ENCODE data around the gene TRIP13. TPM values are rescaled to one million over a fixed set of nuclear protein-coding genes. Genes with fewer than 3 reads are reported as not detected.

TRIP13 gene
- total RNA-seq, 2 donors from 2014 or later: 0.20 to 0.93 TPM

GRCh38 chr5:903756-904096, 11.0 kb downstream of the TRIP13 start:
- no peaks in the 10 kb centered on the region for H3K4me1 ChIP-seq
- TF ChIP-seq CTCF (IDR thresholded peaks at IDR 0.05): no peak
- no peaks in the 10 kb centered on the region for H3K9me3 ChIP-seq
- no peak overlapping the region for H3K4me3 ChIP-seq
- no peak for DNase-seq (ENCODE audit: low spot score)
- no peaks in the 10 kb centered on the region for H3K27me3 ChIP-seq
- H3K27ac ChIP-seq: no peak overlapping the region
- no peaks in the 10 kb centered on the region for H3K36me3 ChIP-seq

- DNase-seq (ENCODE audit: low spot score): no peak
- H3K36me3 ChIP-seq: no peaks in the 10 kb centered on the region
Observed at GRCh38 chr5:905139-905642, 12.5 kb downstream of the TRIP13 start.

GRCh38 chr5:907366-907910, 14.8 kb downstream of the TRIP13 start:
- DNase-seq (ENCODE audit: low spot score): no peak
- no peak overlapping the region for H3K4me3 ChIP-seq
- H3K36me3 ChIP-seq: no peaks in the 10 kb centered on the region
- H3K27me3 ChIP-seq: no peaks in the 10 kb centered on the region
- no peaks in the 10 kb centered on the region for H3K9me3 ChIP-seq
- no peak for TF ChIP-seq CTCF (IDR thresholded peaks at IDR 0.05)
- H3K4me1 ChIP-seq: no peaks in the 10 kb centered on the region
- H3K27ac ChIP-seq: no peak overlapping the region

More at GRCh38 chr5:905139-905642, 12.5 kb downstream of the TRIP13 start:
- no peak for TF ChIP-seq CTCF (IDR thresholded peaks at IDR 0.05)
- H3K4me1 ChIP-seq: no peaks in the 10 kb centered on the region
- H3K27me3 ChIP-seq: no peaks in the 10 kb centered on the region
- no peak overlapping the region for H3K27ac ChIP-seq
- no peaks in the 10 kb centered on the region for H3K9me3 ChIP-seq
- H3K4me3 ChIP-seq: no peak overlapping the region

- Histone ChIP-seq H3K27me3 (no peaks in the 10 kb centered on the region), H3K4me1 (no peaks in the 10 kb centered on the region), H3K27ac (no peak overlapping the region), H3K36me3 (no peaks in the 10 kb centered on the region), H3K4me3 (no peak overlapping the region), H3K9me3 (no peaks in the 10 kb centered on the region)
- DNase-seq (ENCODE audit: low spot score): no peak
- no peak for TF ChIP-seq CTCF (IDR thresholded peaks at IDR 0.05)
Observed at GRCh38 chr5:908172-908571, 15.5 kb downstream of the TRIP13 start.

GRCh38 chr5:909086-909485, 16.4 kb downstream of the TRIP13 start:
- H3K36me3 ChIP-seq: no peaks in the 10 kb centered on the region
- H3K27ac ChIP-seq: no peak overlapping the region
- no peaks in the 10 kb centered on the region for H3K4me1 ChIP-seq
- no peaks in the 10 kb centered on the region for H3K9me3 ChIP-seq
- H3K4me3 ChIP-seq: no peak overlapping the region
- no peak for DNase-seq (ENCODE audit: low spot score)
- no peaks in the 10 kb centered on the region for H3K27me3 ChIP-seq
- no peak for TF ChIP-seq CTCF (IDR thresholded peaks at IDR 0.05)
